H1 (cell line): ENCODE measurements around the gene TBX4. TPM values are rescaled to one million over a fixed set of nuclear protein-coding genes. Genes with fewer than 3 reads are reported as not detected.

Experiments used
- CTCF ChIA-PET: fragments of 300-600 bp; sonication (Branson Sonifier 250); formaldehyde crosslinking; loops from one replicate; lab custom pipeline; 2021; ENCODE audit not compliant: partially characterized antibody; lab: Charles Lee
- POLR2A ChIA-PET: fragments of 300-600 bp; sonication (Branson Sonifier 250); formaldehyde crosslinking; loops from one replicate; lab custom pipeline; 2021; ENCODE audit warnings: inconsistent platforms; ENCODE audit not compliant: partially characterized antibody; lab: Charles Lee
- DNase-seq, 2 experiments: peaks; one replicate each; pipeline versions ENCODE4 v3.0.0 to v3.0.0-alpha.2; 2010 to 2022; ENCODE audit warnings: low spot score in 2 of 2, low read depth in 1 of 2, mixed read lengths in 1 of 2
- FAIRE-seq: peaks from 2 replicates; lab custom pipeline; 2011; peaks lifted over from hg19 to GRCh38; lab: Jason Lieb, UNC
- H2AFZ ChIP-seq: 2 replicates; pipeline ENCODE4 v1.8.1; 2012; ENCODE audit warnings: low read length, inconsistent platforms
- H2AK5ac ChIP-seq: 2 replicates; pipeline ENCODE4 v1.6.1; 2013; ENCODE audit warnings: low read depth, low read length
- H2BK120ac ChIP-seq: replicated peaks from 2 replicates; pipeline ENCODE3; 2013; ENCODE audit warnings: low read depth, low read length, inconsistent platforms
- H2BK12ac ChIP-seq: 2 replicates; pipeline ENCODE4 v1.6.1; 2013; ENCODE audit warnings: low read depth, low read length
- H2BK15ac ChIP-seq: 2 replicates; pipeline ENCODE4 v1.6.1; 2013; ENCODE audit warnings: low read length
- H2BK20ac ChIP-seq: 2 replicates; pipeline ENCODE4 v1.6.1; 2013; ENCODE audit warnings: low read length
- H2BK5ac ChIP-seq: 2 replicates; pipeline ENCODE4 v1.6.1; 2013; ENCODE audit warnings: low read depth, low read length
- H3K14ac ChIP-seq: 2 replicates; pipeline ENCODE4 v1.6.1; 2013; ENCODE audit warnings: inconsistent platforms; ENCODE audit not compliant: insufficient read length
- H3K18ac ChIP-seq: 2 replicates; pipeline ENCODE4 v1.6.1; 2013; ENCODE audit warnings: low read length; ENCODE audit errors: extremely low read depth
- H3K23ac ChIP-seq: 2 replicates; pipeline ENCODE4 v1.6.1; 2013; ENCODE audit warnings: inconsistent platforms; ENCODE audit not compliant: insufficient read length
- H3K23me2 ChIP-seq: 2 replicates; pipeline ENCODE4 v1.6.1; 2013; ENCODE audit warnings: low read depth, low read length
- H3K27ac ChIP-seq: 2 replicates; pipeline ENCODE4 v1.6.1; 2011; ENCODE audit warnings: low read depth, low read length, inconsistent platforms
- H3K27me3 ChIP-seq, 4 experiments: replicated peaks in 1 of 4; 1 replicate in 1 of 4; 2 replicates in 3 of 4; pipeline versions ENCODE4 v1.6.1 to v1.8.1; 2011 to 2013; ENCODE audit warnings: low read length in 3 of 4, mild to moderate bottlenecking in 3 of 4, inconsistent platforms in 2 of 4, mixed read lengths in 2 of 4, moderate library complexity in 1 of 4; ENCODE audit not compliant: control insufficient read depth in 3 of 4, insufficient read depth in 3 of 4; ENCODE audit errors: extremely low read depth in 1 of 4
- H3K36me3 ChIP-seq, 4 experiments: 2 replicates each; pipeline versions ENCODE4 v1.6.1 to v1.8.1; 2011 to 2013; ENCODE audit warnings: mild to moderate bottlenecking in 4 of 4, low read length in 3 of 4, moderate library complexity in 2 of 4, control low read depth in 1 of 4, inconsistent platforms in 1 of 4; ENCODE audit not compliant: insufficient read depth in 4 of 4, control insufficient read depth in 2 of 4
- H3K4ac ChIP-seq: replicated peaks from 2 replicates; pipeline ENCODE3; 2013; ENCODE audit warnings: low read length, low read depth, mixed read lengths, inconsistent platforms; ENCODE audit not compliant: insufficient read length
- H3K4me1 ChIP-seq, 4 experiments: replicated peaks in 1 of 4; 1 replicate in 1 of 4; 2 replicates in 3 of 4; pipeline versions ENCODE4 v1.6.1 to v1.8.1; 2011 to 2013; ENCODE audit warnings: low read length in 3 of 4, inconsistent platforms in 2 of 4, mixed read lengths in 1 of 4; ENCODE audit not compliant: insufficient read depth in 4 of 4, control insufficient read depth in 3 of 4
- H3K4me2 ChIP-seq, 2 experiments: 2 replicates each; pipeline versions ENCODE4 v1.6.1 to v1.8.1; 2011 to 2013; ENCODE audit warnings: low read depth in 2 of 2, low read length in 2 of 2, control low read depth in 1 of 2, inconsistent platforms in 1 of 2, mild to moderate bottlenecking in 1 of 2; ENCODE audit not compliant: insufficient read depth in 1 of 2
- H3K4me3 ChIP-seq, 4 experiments: fragments of 200-600, 300-600 bp in 1 of 4; sonication (generic), shearing (Covaris generic), sonication (Bioruptor Twin) in 1 of 4; 2 replicates each; pipeline versions ENCODE4 v1.5.1 to v1.8.1; 2011 to 2016; ENCODE audit warnings: low read length in 4 of 4, low read depth in 3 of 4, control low read depth in 2 of 4, inconsistent platforms in 2 of 4, mild to moderate bottlenecking in 2 of 4, mixed read lengths in 1 of 4, moderate library complexity in 1 of 4; ENCODE audit not compliant: insufficient read depth in 2 of 4; ENCODE audit errors: extremely low read depth in 1 of 4
- H3K56ac ChIP-seq: replicated peaks from 2 replicates; pipeline ENCODE3; 2013; ENCODE audit warnings: low read depth, mild to moderate bottlenecking, mixed read lengths, low read length, inconsistent platforms; ENCODE audit not compliant: insufficient read length
- H3K79me1 ChIP-seq: 2 replicates; pipeline ENCODE4 v1.6.1; 2013; ENCODE audit warnings: low read depth, low read length, control low read depth
- H3K79me2 ChIP-seq, 2 experiments: 2 replicates each; pipeline versions ENCODE4 v1.6.1 to v1.8.1; 2012 to 2013; ENCODE audit warnings: low read length in 2 of 2, mild to moderate bottlenecking in 2 of 2, inconsistent platforms in 1 of 2; ENCODE audit not compliant: insufficient read depth in 2 of 2, control insufficient read depth in 1 of 2
- H3K9ac ChIP-seq, 4 experiments: replicated peaks in 1 of 4; 1 replicate in 1 of 4; 2 replicates in 3 of 4; pipeline versions ENCODE4 v1.6.1 to v1.8.1; 2011 to 2013; ENCODE audit warnings: low read depth in 3 of 4, low read length in 3 of 4, control low read depth in 2 of 4, mild to moderate bottlenecking in 2 of 4, moderate library complexity in 2 of 4, inconsistent platforms in 1 of 4; ENCODE audit errors: extremely low read depth in 1 of 4
- H3K9me3 ChIP-seq, 2 experiments: 2 replicates each; pipeline versions ENCODE4 v1.6.1 to v1.8.1; 2012 to 2013; ENCODE audit warnings: mild to moderate bottlenecking in 2 of 2, moderate library complexity in 2 of 2, control low read depth in 1 of 2, inconsistent platforms in 1 of 2, low read depth in 1 of 2, low read length in 1 of 2, mixed read lengths in 1 of 2; ENCODE audit not compliant: insufficient read depth in 2 of 2
- H4K20me1 ChIP-seq, 2 experiments: replicated peaks in 1 of 2; 2 replicates each; pipeline versions ENCODE3 to v1.8.1; 2011 to 2013; ENCODE audit warnings: inconsistent platforms in 2 of 2, low read length in 2 of 2, mild to moderate bottlenecking in 1 of 2; ENCODE audit not compliant: insufficient read depth in 2 of 2, control insufficient read depth in 1 of 2
- H4K5ac ChIP-seq: 2 replicates; pipeline ENCODE4 v1.6.1; 2013; ENCODE audit warnings: low read length, low read depth, mixed read lengths, inconsistent platforms; ENCODE audit not compliant: insufficient read length
- H4K8ac ChIP-seq: 2 replicates; pipeline ENCODE4 v1.8.0; 2013; ENCODE audit warnings: mild to moderate bottlenecking, moderate library complexity, low read length, inconsistent platforms; ENCODE audit not compliant: insufficient read depth; ENCODE audit errors: extremely low read depth
- H4K91ac ChIP-seq: replicated peaks from 2 replicates; pipeline ENCODE3; 2013; ENCODE audit warnings: low read length, mixed read lengths, inconsistent platforms; ENCODE audit not compliant: insufficient read length
- ATF3 ChIP-seq: IDR thresholded peaks from 2 replicates; pipeline ENCODE4 v1.6.1; 2011; ENCODE audit warnings: low read depth, mild to moderate bottlenecking, low read length; ENCODE audit not compliant: insufficient read depth
- KDM4A ChIP-seq: IDR thresholded peaks from one replicate; pipeline ENCODE4 v1.7.1; 2012; ENCODE audit warnings: low read depth, mild to moderate bottlenecking, moderate library complexity, low read length, inconsistent platforms; ENCODE audit not compliant: severe bottlenecking
- MAX ChIP-seq: IDR thresholded peaks from 2 replicates; pipeline ENCODE4 v1.6.1; 2012; ENCODE audit warnings: inconsistent platforms
- SRF ChIP-seq: IDR thresholded peaks from 2 replicates; pipeline ENCODE4 v1.6.1; 2011; ENCODE audit warnings: mild to moderate bottlenecking, low read depth, low read length, moderate library complexity
- SUZ12 ChIP-seq: fragments of 200-600 bp; sonication (generic); IDR thresholded peaks from 2 replicates; pipeline ENCODE4 v1.6.1; 2012; ENCODE audit warnings: mild to moderate bottlenecking, inconsistent platforms, low read length, moderate library complexity, mixed read lengths
- TAF7 ChIP-seq: optimal IDR thresholded peaks from 2 replicates; pipeline ENCODE3; 2011; ENCODE audit warnings: low read depth, mild to moderate bottlenecking, inconsistent platforms, low read length, moderate library complexity, borderline replicate concordance
- USF2 ChIP-seq: IDR thresholded peaks from 2 replicates; pipeline ENCODE4 v1.6.1; 2011; ENCODE audit warnings: low read length, improper control_type of control experiment
- WGBS, 2 experiments: shearing (Covaris generic) in 1 of 2; methylation state at CpG; one replicate each; pipeline versions ENCODE4 v1.1.6 to v1.1.7; 2013 to 2015; ENCODE audit warnings: low lambda C conversion rate in 2 of 2, mixed read lengths in 2 of 2, inconsistent platforms in 1 of 2, low coverage in 1 of 2, missing lambda C conversion rate in 1 of 2; ENCODE audit not compliant: insufficient replicate concordance in 2 of 2, insufficient coverage in 1 of 2, insufficient read length in 1 of 2; ENCODE audit errors: extremely low coverage in 1 of 2, missing lambda C conversion rate in 1 of 2; 5-methylcytosine and 5-hydroxymethylcytosine counted together
- polyA plus RNA-seq, 7 experiments: library from polyadenylated mRNA; depleted of rRNA in 3 of 7; stranded (reverse) in 5 of 7; unstranded in 2 of 7; fragments of >200 nt in 5 of 7; fragments of 200-250 nt in 2 of 7; gene quantifications; 1 replicate in 5 of 7; 2 replicates in 1 of 7; 4 replicates in 1 of 7; pipeline versions ENCODE4 v1.2.1 to v1.2.3, GENCODE V29; 2011 to 2013; ENCODE audit warnings: missing spikeins in 2 of 7, mixed read lengths in 2 of 7
- total RNA-seq: library from RNA; stranded (reverse); fragmentation: NEBNext Ultra II Directional; extraction: Animal tissue kit (Norgen Biotek cat#: 25700); gene quantifications from 2 replicates; pipeline ENCODE4 v1.2.1, GENCODE V29; 2021

Gene TBX4
- total and polyA plus RNA-seq, 2 of the 8 experiments (the other 6 are each of a cell fraction or from before 2014, with no cell fraction given), result 0.02 TPM; not detected in 1

- no peaks in the 10 kb centered on the region for H3K9me3 ChIP-seq
- no peak overlapping the region for H2BK20ac ChIP-seq
- no peaks in the 10 kb centered on the region for H3K23me2 ChIP-seq
- FAIRE-seq (no peak), DNase-seq (no peak)
- H2BK5ac ChIP-seq, result no peak overlapping the region
- no peak overlapping the region for H3K14ac ChIP-seq
- H3K27me3 ChIP-seq, result no peaks in the 10 kb centered on the region
- H3K9ac ChIP-seq, result no peak overlapping the region
- H2AK5ac ChIP-seq, result no peak overlapping the region
- H3K79me2 ChIP-seq, result no peaks in the 10 kb centered on the region
- no peak overlapping the region for H3K56ac ChIP-seq
- no peak overlapping the region for H3K23ac ChIP-seq
- no peak overlapping the region for H4K5ac ChIP-seq
- H2BK120ac ChIP-seq, result no peak overlapping the region
- H3K4me3 ChIP-seq, result no peak overlapping the region
- H2BK12ac ChIP-seq, result no peak overlapping the region
- H4K20me1 ChIP-seq, result no peaks in the 10 kb centered on the region
- H4K8ac ChIP-seq, result no peak overlapping the region
- no peak overlapping the region for H2AFZ ChIP-seq
- WGBS, 2 experiments, result 85% methylated on average over 5 of the region's 5 CpGs; no CpG with 5 or more reads in 1 of the 2 experiments
- no peak overlapping the region for H3K4me2 ChIP-seq
- H3K18ac ChIP-seq, result no peak overlapping the region
- no peaks in the 10 kb centered on the region for H3K79me1 ChIP-seq
- no peak overlapping the region for H3K4ac ChIP-seq
- H3K36me3 ChIP-seq, result no peaks in the 10 kb centered on the region
- H3K4me1 ChIP-seq, result peaks cover 3 to 5% (median 4%) of the 10 kb centered on the region in 4 experiments; a peak in 5 of 7 replicates
- H4K91ac ChIP-seq, result no peak overlapping the region
- H2BK15ac ChIP-seq, result no peak overlapping the region
- CTCF ChIA-PET, result interaction anchor here (0.6 to 12.2 kb wide), 6 partner anchors 11 to 335 kb away, joined by 3 to 171 read pairs (median 4); no protein-coding TSS in a partner anchor
- no peak overlapping the region for H3K27ac ChIP-seq
- POLR2A ChIA-PET, result no interaction called here
- TF ChIP-seq SRF, result no peak
- no peak for TF ChIP-seq KDM4A
- TF ChIP-seq SUZ12, result no peak
- TF ChIP-seq TAF7, result no peak
- TF ChIP-seq USF2, result no peak
- TF ChIP-seq ATF3, result no peak
- TF ChIP-seq MAX, result no peak
Measured at GRCh38 chr17:61484174-61484573, 32.0 kb downstream of the TBX4 start.
